Measurements from ENCODE around the gene RMI2.
A peak's percentile ranks its signal among the peaks of the same experiment; 100 is the strongest.
"Not testable (repeated sequence)": the region's sequence is repeated elsewhere in the genome, so short reads cannot be mapped to it uniquely, and the experiment has no call there.

RMI2 gene

DNA sequence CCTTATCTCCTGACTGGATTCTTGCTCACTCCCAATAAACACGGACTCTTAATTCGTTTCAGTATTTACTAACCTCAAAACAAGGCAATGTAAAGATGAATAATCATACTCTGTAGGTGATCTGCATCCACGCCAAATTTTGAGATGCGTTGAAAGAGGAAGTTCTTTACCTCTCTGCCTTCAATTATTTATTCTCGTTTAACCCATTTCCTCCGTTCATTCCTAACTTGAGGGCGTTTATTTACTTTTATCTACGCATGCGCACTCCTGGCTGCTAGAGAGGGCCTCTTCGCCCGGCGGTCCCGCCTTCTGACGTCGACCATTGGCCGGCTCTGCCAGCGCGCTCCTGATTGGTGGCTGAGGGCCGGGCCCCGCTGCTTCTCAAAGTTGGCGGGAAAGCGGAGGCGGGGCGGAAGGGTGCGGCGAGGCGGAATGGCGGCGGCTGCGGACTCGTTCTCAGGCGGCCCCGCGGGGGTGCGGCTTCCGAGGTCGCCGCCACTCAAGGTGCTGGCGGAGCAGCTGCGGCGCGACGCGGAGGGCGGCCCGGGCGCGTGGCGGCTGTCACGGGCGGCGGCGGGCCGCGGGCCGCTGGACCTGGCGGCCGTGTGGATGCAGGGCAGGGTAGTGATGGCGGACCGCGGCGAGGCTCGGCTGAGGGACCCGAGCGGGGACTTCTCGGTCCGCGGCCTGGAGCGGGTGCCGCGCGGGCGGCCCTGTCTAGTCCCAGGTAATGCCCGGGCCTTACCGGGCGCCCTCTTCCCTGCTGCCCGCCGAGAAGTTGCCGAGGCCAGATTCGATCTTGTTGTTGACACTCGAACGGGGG, at the start of gene RMI2:
Gene RMI2 (plus strand): TSS at position 420 of the 823 bp plus-strand sequence. CDS start 13 bp downstream, at position 433.
- DNase-seq (ENCODE audit: low read depth, low spot score) = peak; percentile 93

DNA sequence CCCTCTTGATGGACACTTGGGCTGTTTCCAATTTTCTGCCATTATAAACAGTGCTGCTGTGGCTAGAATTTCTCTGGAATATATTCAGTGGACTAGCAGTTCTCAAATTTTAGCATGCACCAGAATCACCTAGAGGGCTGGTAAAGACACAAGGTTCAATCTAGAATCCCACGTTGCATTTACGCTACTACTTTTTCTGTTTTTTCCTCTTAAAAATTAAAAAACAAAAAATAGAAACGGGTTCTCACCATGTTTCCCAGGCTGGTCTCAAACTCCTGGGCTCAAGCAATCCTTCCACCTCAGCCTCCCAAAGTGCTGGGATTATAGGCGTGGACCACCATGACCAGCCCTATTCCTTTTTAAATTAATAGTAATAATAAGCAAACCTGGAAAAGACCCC, 49.6 kb upstream of the RMI2 start:
- no peak for DNase-seq (ENCODE audit: low read depth, low spot score)

DNA sequence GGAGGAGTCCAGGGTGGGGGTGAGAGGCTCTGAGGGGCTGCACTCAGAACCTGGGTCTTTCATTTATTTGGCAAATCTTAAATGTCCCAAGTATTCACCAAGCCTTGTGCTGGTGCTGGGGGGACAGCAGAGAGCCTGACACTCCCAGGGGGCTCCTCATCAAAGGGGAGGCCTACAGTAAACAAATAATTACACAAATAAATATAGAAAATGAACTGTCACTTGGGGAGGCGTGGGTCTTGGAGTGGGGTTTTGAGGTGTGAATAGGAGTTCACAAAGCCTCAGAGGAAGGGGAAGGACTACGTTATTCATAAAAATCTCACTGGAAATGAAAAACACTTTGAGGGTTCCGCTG, 48.9 kb upstream of the RMI2 start:
- DNase-seq (ENCODE audit: low read depth, low spot score) = no peak

DNA sequence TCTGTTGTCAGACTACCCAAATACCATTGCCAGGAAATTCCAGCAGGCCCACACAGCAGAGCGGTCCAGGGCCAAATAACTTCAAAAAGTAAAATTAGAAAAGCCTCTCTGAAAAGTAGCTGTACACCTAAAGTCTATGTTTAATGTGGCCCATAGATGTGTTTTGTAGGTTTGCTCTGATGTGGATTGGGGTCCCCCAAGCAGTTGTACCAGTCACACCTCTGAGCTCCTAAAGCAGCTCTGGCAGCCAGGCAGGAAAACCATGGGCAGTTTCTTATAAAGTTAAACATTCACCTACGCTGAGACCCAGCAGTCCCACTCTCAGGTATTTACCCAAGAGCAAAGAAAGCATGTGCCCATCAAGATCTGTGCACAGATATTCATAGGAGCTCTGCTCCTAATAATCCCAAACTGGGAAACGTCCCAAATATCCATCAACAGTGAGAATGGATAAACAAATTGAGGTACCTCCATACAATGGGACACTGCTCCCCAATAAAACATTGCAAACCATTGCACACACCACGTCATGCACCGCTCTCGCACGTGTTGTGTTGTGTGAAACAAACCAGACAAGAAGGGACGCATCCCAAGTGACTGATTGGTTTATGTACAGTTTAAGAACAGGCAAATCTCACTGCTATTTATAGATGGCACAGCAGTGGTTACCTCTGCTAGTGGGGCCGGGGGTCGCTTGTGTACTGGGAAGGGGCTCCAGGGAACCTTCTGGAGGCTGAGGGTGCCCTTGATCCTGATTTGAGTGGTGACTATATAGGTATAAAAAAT, 48.4 kb upstream of the RMI2 start:
- no peak for DNase-seq (ENCODE audit: low read depth, low spot score)

DNA sequence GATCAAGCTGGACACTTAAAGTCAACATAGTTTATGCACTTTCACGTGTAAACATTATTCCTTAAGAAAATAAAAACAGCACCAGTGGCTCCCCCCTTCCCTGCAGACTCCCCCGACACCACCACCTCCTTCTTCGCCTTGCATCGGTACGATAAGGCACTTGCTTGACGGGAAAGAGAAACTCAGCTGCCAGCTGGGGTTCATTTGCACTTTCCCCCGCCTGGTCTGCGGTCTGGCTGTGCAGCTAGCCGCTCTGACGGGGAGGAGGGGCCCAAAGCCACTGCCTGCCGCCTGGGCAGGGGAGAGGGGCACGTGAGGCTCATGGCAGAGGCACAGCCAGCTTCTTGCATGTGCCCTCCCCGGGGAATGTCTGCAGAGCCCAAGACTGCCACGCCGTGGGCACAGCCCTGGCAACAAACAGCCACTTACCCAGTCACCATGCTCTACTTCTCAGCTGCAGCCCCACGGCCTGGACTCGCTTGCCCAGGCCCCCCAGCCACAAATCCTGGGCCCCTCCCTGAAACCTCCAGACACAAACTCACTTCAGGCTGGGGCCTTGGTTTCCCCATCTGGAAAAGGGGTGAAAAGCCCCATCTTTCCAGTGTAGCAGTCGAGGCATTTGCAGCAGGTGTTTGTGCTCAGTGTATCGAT, 47.6 kb upstream of the RMI2 start:
- DNase-seq (ENCODE audit: low read depth, low spot score) = peak; percentile 24

DNA sequence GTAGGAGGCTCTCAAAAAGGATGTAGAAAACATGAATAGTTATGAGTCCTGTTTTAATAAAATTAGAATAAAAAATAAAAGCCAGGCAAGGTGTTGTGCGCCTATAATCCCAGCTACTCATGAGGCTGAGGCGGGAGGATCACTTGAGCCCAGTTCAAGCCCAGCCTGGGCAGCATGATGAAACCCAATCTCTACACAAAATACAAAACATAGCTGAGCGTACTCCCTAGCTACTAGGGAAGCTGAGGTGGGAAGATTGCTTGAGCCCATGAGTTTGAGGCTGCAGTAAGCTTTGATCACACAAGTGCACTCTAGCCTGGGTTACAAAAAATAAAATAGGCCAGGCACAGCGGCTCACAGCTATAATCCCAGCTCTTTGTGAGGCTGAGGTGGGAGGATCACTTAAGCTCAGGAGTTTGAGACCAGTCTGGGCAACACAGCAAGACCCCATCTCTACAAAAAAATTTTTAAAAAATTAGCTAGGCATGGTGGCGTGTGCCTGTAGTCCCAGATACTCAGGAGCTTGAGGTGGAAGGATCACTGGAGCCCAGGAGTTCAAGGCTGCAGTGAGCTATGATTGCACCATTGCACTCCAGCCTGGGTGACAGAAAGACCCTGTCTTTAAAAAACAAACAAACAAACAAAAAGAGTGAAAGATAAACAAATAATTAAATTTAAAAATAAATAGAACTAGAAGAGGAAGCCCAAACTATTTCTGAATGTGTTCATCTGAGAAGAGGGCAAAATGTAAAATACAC, 46.9 kb upstream of the RMI2 start:
- no peak for DNase-seq (ENCODE audit: low read depth, low spot score)

DNA sequence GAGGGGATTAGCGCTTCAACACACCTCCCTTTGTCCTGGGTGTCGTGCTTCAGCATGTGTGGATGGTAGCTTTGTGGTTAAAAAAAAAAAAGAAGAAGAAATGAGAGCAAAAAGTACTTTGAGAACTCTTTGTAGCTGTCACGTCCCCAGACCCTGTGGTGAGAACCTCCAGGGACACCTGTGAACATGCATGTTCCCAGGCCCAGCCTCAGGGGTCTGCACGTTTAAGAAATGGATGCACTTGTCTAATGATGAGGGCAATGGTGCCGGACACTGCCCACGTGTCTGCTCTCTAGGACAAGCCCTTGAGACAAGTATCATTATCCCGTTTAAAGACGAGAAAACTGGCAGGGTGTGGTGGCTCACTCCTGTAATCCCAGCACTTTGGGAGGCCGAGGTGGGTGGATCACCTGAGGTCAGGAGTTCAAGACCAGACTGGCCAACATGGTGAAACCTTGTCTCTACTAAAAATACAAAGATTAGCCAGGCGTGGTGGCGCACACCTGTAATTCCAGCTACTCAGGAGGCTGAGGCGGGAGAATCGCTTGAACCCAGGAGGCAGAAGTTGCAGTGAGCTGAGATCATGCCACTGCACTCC, 46.2 kb upstream of the RMI2 start:
- DNase-seq (ENCODE audit: low read depth, low spot score) = not testable (repeated sequence)

DNA sequence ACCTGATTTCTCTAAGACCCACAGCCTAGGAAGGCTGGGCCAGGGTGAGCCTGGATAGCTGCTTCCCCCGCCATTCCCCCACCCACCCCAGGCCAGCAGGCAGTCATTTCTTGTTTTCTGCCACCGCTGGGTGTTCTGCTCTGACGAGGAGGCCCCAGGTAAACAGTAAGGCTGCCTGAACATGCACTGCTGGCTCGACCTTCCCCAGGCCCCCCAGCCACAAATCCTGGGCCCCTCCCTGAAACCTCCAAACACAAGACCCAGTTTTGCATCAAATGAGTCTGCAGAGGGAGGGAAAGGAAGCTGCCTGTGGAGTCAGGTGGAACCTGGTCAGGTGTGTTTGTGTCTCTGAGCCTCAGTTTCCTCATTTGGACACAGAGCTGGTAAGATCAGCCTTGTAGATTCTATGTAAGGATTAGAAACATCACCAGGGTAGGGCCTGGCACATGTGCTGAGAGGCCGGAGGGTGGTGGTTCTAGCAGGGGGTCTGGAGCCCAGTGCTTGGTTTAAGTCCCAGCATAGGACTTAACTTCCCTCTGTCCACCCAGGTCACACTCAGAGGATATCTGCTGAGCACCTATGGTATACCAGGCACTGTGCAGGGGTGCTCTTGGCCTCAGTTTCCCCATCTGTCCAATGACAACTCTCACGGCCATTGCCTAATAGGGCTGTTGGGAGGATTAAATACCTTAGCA, 45.2 kb upstream of the RMI2 start:
- no peak for DNase-seq (ENCODE audit: low read depth, low spot score)

DNA sequence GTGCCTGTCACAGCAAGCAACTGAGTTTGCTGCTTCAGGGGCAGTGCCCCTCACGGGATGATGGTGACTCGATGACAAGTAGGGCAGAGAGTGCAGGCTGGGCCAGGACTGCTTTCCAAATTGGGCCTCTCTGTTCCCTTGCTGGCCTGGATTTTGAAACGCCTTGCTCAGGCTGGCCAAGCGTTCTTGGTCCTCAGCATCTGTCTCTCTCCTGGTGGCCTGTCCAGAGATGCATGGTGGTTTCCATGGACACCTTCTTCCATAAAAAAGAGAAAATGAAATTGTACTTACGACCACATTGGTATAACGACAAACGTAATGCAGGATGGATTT, 44.7 kb upstream of the RMI2 start:
- no peak for DNase-seq (ENCODE audit: low read depth, low spot score)

DNA sequence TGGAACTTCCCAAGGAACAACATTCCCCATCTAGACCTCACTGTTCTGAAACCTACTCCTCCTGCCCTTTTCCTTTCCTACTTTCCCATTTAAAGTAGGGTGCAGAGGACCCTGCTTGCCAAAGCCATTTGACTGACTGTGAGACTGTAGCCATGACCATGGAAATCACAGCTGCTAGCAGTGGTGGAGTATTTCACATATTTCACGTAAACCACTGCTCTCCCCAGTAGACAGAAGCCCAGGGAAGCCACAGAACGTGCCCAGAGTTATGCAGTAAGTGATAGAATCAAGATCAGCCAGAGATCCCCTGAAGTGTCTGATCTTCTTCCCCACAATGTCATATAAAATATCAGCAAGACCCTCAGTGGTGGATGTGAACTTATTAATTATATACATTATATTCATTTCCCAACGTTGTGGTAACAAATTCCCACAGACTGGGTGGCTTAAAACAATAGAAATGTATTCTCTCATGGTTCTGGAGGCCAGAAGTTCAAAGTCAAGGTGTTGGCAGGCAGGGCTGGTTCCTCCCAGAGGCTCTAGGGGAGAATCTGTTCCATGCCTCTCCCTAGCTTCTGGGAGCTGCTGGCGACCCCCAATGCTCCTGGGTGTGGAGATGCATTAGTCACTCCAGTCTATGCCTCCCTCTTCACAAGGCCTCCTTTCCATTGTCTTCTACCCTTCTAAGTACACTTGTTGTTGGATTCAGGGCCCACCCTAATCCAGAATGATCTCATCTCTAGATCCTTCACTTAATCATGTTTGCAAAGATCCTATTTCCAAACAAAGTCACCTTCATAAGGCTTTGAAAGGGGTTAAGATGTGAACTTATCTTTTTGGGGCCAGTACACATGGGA, 43.4 kb upstream of the RMI2 start:
- no peak for DNase-seq (ENCODE audit: low read depth, low spot score)

DNA sequence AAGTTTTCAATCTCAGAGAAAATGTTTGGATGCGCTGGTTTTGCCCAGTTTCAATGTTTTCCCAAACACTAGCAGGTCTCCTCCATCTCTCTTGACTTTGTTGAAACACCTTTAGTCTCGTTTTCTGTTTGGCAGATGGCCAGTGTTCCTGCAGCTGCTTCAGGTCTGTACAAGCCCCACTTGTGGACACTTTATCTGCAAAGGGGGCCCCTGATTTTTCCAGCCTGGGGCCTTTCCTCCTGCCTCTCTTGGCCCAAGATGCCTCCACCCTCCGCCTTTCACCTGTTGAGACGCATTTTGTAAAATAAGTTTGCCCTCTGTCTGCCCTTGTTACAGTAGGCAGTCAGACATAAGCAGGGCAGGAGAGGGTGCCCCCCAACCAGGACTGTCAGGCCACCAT, 42.3 kb upstream of the RMI2 start:
- DNase-seq (ENCODE audit: low read depth, low spot score) = no peak

DNA sequence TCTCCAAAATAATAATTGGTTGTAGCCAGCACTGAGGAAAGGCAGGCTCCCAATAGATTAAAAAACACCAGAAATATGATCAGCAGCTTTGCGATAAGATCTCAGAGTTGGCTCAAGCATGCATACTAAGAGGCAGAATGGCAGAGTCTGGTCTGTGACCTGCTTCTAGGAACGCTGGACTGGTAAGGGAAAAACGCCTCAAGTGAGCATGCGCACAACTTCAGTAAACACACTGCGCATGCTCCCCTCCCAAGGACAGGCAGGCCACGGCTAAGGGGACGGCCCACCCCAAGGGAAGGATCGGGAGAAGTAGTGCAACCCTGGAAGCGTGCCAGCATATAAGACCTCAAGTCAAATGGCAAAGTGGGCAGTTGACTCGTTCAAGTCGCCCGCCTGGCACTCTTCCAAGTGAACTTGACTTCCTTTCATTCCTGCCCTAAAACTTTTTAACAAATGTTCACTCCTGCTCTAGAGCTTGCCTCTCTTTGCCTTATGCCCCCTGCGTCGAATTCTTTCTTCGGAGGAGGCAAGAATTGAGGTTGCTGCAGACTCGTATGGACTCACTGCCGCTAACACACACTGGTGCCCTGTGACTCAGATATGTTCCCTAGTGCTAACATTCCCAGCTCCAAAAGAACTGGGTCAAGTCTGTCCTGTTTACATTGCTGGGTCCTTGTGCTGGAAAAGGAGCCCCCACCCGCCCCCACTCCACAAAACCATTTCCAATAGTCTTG, 41.7 kb upstream of the RMI2 start:
- DNase-seq (ENCODE audit: low read depth, low spot score) = no peak

DNA sequence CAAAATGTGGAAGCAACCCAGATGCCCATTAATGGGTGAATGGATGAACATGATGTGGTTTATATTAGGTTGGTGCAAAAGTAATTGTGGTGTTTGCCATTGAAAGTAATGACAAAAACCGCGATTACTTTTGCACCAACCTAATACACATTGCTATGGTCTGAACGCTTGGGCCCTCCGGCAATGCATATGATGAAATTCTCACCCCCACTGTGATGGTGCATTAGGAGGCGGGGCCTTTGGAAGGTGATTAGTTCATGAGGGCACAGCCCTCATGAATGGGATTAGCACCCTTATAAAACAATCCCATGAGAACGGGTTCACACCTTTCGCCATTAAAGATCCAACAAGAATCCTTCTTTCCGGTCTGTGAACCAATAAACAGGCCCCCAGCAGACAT, 38.9 kb upstream of the RMI2 start:
- no peak for DNase-seq (ENCODE audit: low read depth, low spot score)

DNA sequence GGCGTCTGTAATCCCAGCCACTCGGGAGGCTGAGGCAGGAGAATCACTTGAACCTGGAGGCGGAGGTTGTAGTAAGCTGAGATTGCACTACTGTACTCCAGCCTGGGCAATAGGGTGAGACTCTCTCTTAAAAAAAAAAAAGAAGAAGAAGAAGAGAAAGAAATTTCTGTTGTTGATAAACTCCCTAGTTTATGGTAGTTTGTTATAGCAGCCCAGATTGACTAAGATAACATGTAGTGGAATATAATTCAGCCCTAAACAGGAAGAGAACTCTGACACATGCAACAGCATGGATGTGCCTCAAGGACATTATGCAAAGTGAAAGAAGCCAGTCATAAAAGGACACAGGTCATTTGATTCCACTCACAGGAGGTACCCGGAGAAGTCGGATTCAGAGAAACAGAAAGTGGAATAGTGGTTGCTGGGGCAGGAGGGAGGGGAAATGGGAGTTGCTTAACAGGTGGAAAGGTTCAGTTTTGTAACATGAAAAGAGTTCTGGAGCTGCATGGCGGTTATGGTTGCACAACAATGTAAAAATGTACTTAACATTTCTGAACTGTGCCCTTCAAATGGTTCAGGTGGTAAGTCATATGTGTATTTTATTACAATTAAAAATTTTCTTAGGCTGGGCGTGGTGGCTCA, 38.1 kb upstream of the RMI2 start:
- DNase-seq (ENCODE audit: low read depth, low spot score) = no peak

DNA sequence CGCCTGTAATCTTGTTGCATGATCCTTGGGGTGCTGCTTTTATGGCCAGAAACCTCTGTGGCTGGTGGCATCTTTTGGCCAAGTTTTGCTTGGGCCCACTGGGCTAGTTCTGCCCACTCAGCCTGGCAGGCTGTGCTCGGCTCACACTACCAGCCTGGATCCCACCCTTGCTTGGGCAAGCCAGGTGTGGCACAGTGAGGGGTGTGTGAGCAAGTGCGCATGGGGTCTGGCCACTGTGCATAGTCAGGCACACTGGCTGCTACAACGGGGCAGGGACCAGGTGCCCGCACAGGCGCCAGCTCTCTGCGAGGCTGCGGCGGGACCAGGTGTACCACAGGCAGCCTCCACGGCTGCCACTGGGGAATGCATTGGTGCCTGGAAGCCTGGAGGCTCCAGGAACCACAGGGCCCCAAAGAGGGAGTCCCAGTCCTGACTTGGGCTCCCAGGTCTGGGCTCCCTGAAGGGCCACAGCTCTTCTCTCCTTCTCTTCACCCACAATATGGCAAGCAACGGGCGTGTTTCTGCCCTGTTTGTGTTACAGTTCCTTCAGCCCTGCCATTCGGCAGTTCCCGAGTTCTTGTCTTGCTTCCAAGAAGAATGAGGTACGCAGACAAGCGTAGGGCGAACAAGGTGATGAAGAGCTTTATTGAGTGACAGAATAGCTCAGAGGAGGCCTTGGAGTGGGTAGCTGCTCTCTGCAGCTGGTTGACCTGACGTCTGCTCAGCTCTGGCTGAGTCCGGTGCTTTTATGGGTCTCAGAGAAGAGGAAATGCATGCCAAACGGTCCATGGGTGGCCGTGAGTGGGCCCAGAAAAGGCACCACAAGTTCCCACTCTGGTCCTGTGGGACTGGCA, 37.4 kb upstream of the RMI2 start:
- no peak for DNase-seq (ENCODE audit: low read depth, low spot score)

DNA sequence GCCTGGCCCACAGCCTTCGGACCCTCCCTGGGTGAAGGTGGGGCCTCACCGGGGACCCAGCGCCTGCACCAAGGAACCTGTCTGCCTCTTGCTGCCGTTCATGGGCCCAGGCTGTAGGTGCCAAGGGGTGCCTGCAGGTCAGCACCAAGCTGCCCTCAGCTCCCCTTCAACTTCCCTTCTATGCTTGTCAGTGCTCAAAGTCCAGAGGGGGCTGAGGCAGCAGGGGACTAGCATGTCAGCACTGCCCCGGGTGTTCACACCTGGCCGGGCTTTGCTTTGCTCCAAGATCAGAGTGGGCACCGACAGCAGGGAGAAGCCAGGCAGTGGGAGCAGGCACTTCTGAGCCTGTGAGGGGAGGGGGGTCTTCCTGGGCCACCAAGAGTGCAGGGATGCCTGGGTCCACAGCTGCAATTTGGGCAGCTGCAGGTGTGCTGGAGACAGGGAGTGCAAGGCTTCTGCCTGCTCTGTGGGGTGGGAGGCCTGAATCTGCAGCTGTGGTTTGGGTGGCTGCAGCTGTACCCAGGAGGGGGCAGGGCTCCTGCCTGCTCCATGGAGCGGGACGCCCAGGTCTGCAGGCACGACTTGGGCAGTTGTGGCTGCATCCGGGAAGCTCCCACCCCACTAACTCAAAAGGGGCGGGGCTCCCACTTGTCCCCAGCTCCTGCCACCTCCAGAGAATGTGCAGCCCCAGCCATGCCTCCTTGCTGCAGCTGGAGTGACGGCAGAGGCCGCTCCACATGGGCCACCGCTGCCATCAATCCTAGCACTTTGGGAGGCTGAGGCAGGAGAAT, 36.6 kb upstream of the RMI2 start:
- no peak for DNase-seq (ENCODE audit: low read depth, low spot score)

Data from activated CD4-positive, CD25-positive, alpha-beta regulatory T cell treated with anti-CD3 and anti-CD28 coated beads, Interleukin-2, amount 50 U/mL, for 16 hours (primary cell).